ENCODE measurements around the gene ANO2.
"Not testable (repeated sequence)": the region's sequence is repeated elsewhere in the genome, so short reads cannot be mapped to it uniquely, and the experiment has no call there.

Gene ANO2

DNA sequence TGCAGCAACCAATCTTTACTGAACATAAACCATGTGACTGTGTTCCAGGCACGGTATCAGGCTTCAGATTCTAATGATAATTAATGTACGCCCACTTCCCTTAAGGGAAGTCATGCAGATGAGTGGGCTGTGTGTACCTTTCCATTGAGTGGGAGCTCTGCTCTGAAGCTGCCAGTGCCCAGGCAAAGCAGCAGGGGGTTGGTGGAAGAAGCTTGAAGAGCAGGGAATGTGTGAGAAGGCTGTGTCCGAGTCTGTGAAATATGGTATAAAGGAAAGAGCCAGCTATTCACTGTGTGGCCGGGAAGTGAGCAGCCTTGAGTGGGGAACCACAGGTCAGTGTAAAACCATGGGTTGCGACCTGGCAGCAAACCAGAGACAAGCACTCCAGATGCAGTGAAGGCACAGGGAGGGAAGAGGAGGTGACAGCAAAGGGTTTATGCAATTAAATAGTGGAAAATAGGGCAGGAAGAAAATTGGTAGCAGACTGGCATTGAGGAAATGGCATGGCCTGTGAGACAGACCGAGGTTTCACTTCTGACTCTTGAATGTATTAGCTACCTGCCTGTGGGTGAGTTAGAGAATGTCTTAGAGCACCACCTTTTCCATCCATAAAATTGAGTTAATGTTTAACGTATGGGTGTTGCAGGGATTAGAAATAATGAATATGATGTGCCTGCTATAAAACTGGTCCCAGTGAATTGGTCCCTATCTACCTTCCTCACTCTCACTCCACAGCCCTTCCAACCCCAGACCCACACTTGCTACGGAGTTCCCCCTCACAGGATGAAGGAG, 396.7 kb downstream of the ANO2 start:
- TF ChIP-seq GATA1 (IDR thresholded peaks at IDR 0.05; ENCODE audit: low read depth, low read length) = no peak
- no peak for TF ChIP-seq POLR2A (IDR thresholded peaks at IDR 0.05; ENCODE audit: low read length)
- DNase-seq = no peak

GRCh38 chr12:5546616-5547015, 398.4 kb downstream of the ANO2 start:
- no peak for DNase-seq
- TF ChIP-seq POLR2A (IDR thresholded peaks at IDR 0.05; ENCODE audit: low read length) (no peak), GATA1 (IDR thresholded peaks at IDR 0.05; ENCODE audit: low read depth, low read length) (no peak)

DNA sequence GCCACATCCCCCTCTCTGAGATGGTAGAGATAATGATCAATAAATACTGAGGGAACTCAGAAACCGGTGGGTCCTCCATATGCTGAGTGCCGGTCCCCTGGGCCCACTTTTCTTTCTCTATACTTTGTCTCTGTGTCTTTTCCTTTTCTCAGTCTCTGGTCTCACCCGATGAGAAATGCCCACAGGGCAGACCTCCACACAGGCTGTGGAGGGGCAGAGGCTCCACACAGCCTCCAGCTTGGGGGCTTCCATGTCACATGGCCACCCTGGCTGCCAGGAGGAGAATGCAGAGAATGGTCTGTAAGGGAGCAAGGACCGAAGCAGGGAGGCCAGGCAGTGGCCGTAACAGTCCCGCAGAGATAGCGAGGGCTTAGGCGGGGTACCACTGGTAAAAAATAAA, 407.3 kb downstream of the ANO2 start:
- no peak for DNase-seq
- TF ChIP-seq GATA1 (IDR thresholded peaks at IDR 0.05; ENCODE audit: low read depth, low read length) (no peak), POLR2A (IDR thresholded peaks at IDR 0.05; ENCODE audit: low read length) (no peak)

GRCh38 chr12:5537026-5537615, 407.9 kb downstream of the ANO2 start:
- DNase-seq = not testable (repeated sequence)

DNA sequence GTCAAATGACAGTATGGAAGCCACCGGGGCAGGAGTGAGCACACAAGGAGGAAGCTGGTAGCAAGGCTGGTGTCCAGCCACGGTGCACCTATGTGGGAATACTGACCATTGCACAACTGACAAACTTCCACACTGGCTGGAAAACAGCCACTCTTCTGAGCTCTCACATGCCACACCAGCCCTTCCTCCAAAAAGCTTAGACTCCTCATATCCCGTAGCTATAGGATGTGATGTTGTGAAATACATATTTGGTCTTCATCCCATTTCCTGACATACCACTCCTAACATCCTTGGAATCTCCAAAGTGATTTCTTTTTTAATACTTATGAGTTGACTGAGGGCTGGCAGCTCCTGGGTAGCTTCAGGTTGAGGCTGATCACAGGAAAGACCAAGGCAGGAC, 409.5 kb downstream of the ANO2 start:
- no peak for DNase-seq
- no peak for TF ChIP-seq POLR2A (IDR thresholded peaks at IDR 0.05; ENCODE audit: low read length)
- no peak for TF ChIP-seq GATA1 (IDR thresholded peaks at IDR 0.05; ENCODE audit: low read depth, low read length)

DNA sequence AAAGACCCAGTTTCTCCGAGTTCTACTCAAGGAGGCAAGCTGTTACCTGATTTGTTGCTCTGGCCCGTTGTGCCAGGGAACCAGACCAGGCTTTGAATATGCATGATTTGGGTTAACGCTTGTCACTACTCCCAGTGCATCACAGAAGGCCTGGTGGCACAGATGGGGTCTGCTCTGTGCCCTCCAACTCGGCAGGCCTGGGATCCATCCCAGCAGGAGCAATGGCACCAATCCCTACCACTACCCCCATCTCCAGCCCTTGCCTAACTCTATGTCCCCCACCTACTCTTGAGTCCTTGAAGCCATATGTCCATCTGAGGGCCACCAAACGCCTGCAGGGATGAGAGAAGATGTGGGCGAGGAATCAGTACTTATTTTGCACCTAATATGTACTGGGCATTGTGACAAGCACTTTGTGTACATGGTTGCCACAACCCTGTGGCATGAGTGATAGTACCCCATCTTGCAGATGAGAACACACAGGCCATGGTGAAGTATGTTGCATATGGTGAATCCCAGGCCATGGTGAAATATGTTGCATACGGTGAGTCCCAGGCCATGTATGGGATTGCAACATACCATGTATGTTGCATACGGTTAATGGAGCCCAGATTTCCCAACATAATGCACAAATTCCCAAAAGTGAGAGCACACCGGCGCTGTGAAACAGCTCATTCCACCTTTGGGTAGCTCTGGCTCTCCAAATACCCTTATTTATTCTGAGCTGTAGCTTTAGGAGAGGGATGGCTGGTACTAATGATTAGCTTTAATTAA, 410.4 kb downstream of the ANO2 start:
- DNase-seq = no peak
- TF ChIP-seq GATA1 (IDR thresholded peaks at IDR 0.05; ENCODE audit: low read depth, low read length) (no peak), POLR2A (IDR thresholded peaks at IDR 0.05; ENCODE audit: low read length) (no peak)

- TF ChIP-seq GATA1 (IDR thresholded peaks at IDR 0.05; ENCODE audit: low read depth, low read length) (no peak), POLR2A (IDR thresholded peaks at IDR 0.05; ENCODE audit: low read length) (no peak)
- no peak for DNase-seq
These were observed 411.7 kb downstream of the ANO2 start for GRCh38 chr12:5533368-5533767.

GRCh38 chr12:5525783-5526367, 419.2 kb downstream of the ANO2 start:
- TF ChIP-seq GATA1 (IDR thresholded peaks at IDR 0.05; ENCODE audit: low read depth, low read length) (no peak), POLR2A (IDR thresholded peaks at IDR 0.05; ENCODE audit: low read length) (no peak)
- no peak for DNase-seq

DNA sequence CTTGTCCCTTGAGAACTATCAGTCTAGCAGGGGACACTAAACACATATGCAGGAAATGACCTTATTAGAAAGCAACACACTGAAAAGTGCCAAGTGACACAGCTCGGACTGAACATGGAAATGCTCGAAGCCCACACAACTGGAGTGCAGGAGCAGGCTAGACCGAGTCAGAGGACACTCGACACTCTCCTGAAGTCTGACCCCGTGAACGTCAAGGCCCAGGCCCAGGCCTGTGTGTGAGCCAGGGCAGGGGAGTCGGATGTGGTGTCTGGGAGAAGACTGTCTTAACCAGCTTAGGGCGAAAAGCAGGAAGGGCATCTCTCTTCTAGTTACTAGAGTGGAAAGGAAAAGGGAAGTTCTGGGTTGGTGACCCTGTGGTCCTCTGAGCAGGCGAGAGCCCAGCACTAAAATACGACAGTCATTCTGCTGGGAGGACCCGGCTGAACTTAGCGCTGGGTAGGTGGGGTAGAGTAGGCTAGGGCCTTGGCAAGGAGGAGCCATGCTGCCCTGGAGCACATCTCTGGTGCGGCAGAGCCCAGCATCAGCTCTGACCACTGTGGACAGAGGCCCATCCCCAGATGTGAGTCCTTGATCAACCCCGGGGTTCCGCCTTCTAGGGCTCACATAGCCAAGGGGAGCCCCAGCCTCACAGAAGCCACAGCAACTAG, 420.2 kb downstream of the ANO2 start:
- TF ChIP-seq POLR2A (IDR thresholded peaks at IDR 0.05; ENCODE audit: low read length) (no peak), GATA1 (IDR thresholded peaks at IDR 0.05; ENCODE audit: low read depth, low read length) (no peak)
- no peak for DNase-seq

GRCh38 chr12:5524116-5524768, 420.8 kb downstream of the ANO2 start:
- no peak for DNase-seq
- no peak for TF ChIP-seq POLR2A (IDR thresholded peaks at IDR 0.05; ENCODE audit: low read length)
- no peak for TF ChIP-seq GATA1 (IDR thresholded peaks at IDR 0.05; ENCODE audit: low read depth, low read length)

GRCh38 chr12:5523396-5524115, 421.5 kb downstream of the ANO2 start:
- no peak for DNase-seq
- no peak for TF ChIP-seq POLR2A (IDR thresholded peaks at IDR 0.05; ENCODE audit: low read length)
- no peak for TF ChIP-seq GATA1 (IDR thresholded peaks at IDR 0.05; ENCODE audit: low read depth, low read length)

DNA sequence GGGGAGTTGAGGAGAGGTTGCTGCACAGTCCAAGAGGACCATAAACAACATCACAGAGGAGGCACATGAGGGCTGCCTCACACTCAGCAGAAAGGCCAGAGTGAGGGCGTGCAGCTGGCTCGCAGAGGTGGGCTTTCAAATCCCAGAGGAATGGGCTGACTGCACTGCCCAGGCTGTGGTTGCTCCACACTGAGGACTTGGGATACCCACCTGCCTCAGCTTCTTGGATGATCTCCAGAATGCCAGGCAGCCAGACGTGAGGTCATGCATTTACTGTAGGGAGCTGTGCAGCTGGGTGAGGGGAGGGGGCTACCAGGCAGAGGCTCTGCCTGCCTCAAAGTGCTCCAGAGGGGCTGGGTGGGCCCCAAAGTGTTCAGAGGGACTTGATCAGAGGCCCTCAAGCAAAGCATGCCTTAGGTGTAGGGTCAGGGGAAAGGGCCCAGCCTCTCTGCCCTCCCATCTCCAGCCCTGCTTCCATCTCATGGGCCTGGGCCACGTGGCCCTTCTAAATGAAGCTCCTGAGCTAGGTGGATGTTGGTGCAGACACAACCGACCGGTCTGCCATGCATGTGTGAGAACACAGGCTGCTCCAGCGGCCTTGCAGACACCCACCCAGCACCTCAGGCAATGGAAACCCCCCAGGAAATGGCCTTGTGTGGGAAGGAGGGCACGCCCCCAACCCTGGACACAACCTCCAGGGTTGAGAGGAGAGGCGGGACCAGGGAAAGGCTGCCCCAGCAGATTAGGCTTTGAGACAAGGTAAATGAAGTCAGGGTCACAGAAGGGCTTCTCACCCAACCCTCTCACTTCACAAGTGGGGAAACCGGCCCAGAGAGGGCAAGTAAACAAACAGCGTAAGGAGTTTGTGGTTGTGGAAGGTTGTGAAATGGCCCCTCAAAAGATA, 422.4 kb downstream of the ANO2 start:
- DNase-seq = no peak
- TF ChIP-seq POLR2A (IDR thresholded peaks at IDR 0.05; ENCODE audit: low read length) = no peak
- TF ChIP-seq GATA1 (IDR thresholded peaks at IDR 0.05; ENCODE audit: low read depth, low read length) = no peak
